ENCODE data around the gene PTPRE. TPM values are rescaled to one million over a fixed set of nuclear protein-coding genes. Genes with fewer than 3 reads are reported as not detected.

Gene PTPRE
- total RNA-seq, 1 experiment from 2014 or later, result 3.1 TPM

DNA sequence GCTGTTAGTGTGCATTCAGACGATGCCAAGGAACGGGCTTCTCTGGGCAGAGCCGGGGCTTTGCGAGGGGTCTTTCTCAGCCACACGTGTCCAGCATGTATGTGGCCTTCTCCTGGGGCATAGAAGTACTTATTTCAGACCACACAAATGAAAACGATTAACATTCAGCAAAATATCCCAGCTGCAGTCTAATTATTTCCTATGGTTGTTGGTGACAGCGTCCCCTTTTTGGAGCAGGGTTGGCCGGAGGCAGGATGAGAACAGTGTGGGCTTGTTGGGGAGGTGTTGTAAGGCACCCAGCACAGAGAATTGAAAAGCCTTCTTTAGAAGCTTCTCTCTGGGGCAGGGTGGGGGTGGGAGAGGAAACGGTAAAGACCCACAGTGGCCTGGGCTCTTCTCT, 54.2 kb downstream of the PTPRE start:
- DNase-seq (ENCODE audit: low spot score), result no peak
- CTCF ChIA-PET, result interaction anchor here (1.3 kb wide), 1 partner anchor 108 kb away, joined by 3 read pairs; no protein-coding TSS in a partner anchor
- H3K4me3 Mint-ChIP-seq, result no peak overlapping the region
- H3K4me1 Mint-ChIP-seq, result peaks cover 50% of the 10 kb centered on the region
- H3K27ac Mint-ChIP-seq, result no peak overlapping the region
- H3K27me3 Mint-ChIP-seq (ENCODE audit: low read depth), result no peaks in the 10 kb centered on the region
- no peak for ATAC-seq
- TF ChIP-seq ZNF121 (CRISPR knock-in tag; IDR thresholded peaks at IDR 0.05) (no peak), EMX1 (CRISPR knock-in tag; IDR thresholded peaks at IDR 0.05) (no peak), TCF7 (CRISPR knock-in tag; IDR thresholded peaks at IDR 0.05; ENCODE audit: low read depth) (no peak), ZNF317 (CRISPR knock-in tag; IDR thresholded peaks at IDR 0.05; ENCODE audit: borderline replicate concordance, low read depth) (no peak), ZBTB21 (CRISPR knock-in tag; IDR thresholded peaks at IDR 0.05; ENCODE audit: borderline replicate concordance) (no peak)
- TF ChIP-seq, protein P1, sequence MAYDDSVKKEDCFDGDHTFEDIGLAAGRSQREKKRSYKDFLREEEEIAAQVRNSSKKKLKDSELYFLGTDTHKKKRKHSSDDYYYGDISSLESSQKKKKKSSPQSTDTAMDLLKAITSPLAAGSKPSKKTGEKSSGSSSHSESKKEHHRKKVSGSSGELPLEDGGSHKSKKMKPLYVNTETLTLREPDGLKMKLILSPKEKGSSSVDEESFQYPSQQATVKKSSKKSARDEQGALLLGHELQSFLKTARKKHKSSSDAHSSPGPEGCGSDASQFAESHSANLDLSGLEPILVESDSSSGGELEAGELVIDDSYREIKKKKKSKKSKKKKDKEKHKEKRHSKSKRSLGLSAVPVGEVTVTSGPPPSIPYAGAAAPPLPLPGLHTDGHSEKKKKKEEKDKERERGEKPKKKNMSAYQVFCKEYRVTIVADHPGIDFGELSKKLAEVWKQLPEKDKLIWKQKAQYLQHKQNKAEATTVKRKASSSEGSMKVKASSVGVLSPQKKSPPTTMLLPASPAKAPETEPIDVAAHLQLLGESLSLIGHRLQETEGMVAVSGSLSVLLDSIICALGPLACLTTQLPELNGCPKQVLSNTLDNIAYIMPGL (CRISPR knock-in tag; IDR thresholded peaks at IDR 0.05), result no peak
- peaks cover 15% of the 10 kb centered on the region for H3K9me3 Mint-ChIP-seq
- H3K36me3 Mint-ChIP-seq, result 0 out of 2 replicates have a peak, but pooled peaks cover 3% of the 10 kb centered on the region
- POLR2A ChIA-PET, result interaction anchor here (0.6 kb wide), 1 partner anchor 26 kb away, joined by 5 read pairs; no protein-coding TSS in a partner anchor

DNA sequence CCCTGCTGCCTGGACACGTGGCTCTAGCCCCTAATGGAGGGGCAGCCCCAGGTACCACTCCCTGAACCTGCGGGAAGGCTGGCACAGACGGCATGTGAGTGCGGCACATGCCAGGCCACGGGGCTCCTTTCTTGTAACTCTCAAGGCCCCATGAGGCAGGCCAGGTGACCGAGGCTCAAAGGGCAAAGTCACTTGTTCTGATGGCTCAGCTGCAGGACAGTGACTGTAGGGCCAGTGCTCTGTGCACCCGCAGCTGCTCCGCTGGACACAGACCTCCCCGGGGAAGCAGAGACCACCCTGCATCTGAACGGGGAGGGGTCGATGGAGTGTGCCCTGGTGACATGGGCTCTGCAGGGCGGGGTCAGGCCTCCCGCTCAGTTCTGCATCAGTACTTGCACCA, 55.3 kb downstream of the PTPRE start:
- ChIA-PET POLR2A (no interaction called here), CTCF (no interaction called here)
- Mint-ChIP-seq H3K27ac (no peak overlapping the region), H3K36me3 (no peaks in the 10 kb centered on the region), H3K4me1 (peaks cover 50% of the 10 kb centered on the region), H3K4me3 (no peak overlapping the region), H3K9me3 (peaks cover 3% of the 10 kb centered on the region), H3K27me3 (ENCODE audit: low read depth) (no peaks in the 10 kb centered on the region)
- ATAC-seq (no peak), DNase-seq (ENCODE audit: low spot score) (no peak)
- TF ChIP-seq SMAD4 (CRISPR knock-in tag; IDR thresholded peaks at IDR 0.05), result no peak
- TF ChIP-seq, protein P2, sequence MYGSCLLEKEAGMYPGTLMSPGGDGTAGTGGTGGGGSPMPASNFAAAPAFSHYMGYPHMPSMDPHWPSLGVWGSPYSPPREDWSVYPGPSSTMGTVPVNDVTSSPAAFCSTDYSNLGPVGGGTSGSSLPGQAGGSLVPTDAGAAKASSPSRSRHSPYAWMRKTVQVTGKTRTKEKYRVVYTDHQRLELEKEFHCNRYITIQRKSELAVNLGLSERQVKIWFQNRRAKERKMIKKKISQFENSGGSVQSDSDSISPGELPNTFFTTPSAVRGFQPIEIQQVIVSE (CRISPR knock-in tag; IDR thresholded peaks at IDR 0.05; ENCODE audit: borderline replicate concordance), result no peak
- TF ChIP-seq, protein P3, sequence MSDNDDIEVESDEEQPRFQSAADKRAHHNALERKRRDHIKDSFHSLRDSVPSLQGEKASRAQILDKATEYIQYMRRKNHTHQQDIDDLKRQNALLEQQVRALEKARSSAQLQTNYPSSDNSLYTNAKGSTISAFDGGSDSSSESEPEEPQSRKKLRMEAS (CRISPR knock-in tag; IDR thresholded peaks at IDR 0.05), result 0 out of 2 replicates have a peak, but pooled peaks have one; percentile 19

DNA sequence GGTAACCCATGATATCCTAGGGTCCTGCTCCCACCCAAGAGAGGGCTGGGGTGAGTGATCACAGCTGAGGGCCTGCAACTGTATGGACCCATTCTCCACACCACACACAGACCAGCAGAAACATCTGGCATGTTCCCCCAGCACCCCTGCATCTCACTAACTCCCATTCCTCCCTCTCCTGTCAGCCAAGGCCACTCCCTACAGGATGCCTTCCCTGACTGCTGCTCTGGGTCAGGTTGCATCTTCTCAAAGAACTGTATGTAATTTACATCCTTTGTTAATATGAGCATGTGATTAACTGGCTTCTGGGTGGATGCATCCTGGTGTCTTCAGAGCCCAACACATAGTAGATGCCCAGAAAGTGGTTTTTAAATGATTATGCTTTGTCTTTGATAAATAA, 56.2 kb downstream of the PTPRE start:
- ATAC-seq (peak; percentile 71), DNase-seq (ENCODE audit: low spot score) (no peak)
- ChIA-PET POLR2A (no interaction called here), CTCF (no interaction called here)
- Mint-ChIP-seq H3K27me3 (ENCODE audit: low read depth) (no peaks in the 10 kb centered on the region), H3K9me3 (peaks cover 4% of the 10 kb centered on the region; the same call in 1 of the 2 replicates), H3K4me3 (no peak overlapping the region), H3K27ac (no peak overlapping the region; the same call in 1 of the 2 replicates), H3K4me1 (peaks cover 59% of the 10 kb centered on the region), H3K36me3 (no peaks in the 10 kb centered on the region)
- TF ChIP-seq, protein P4, sequence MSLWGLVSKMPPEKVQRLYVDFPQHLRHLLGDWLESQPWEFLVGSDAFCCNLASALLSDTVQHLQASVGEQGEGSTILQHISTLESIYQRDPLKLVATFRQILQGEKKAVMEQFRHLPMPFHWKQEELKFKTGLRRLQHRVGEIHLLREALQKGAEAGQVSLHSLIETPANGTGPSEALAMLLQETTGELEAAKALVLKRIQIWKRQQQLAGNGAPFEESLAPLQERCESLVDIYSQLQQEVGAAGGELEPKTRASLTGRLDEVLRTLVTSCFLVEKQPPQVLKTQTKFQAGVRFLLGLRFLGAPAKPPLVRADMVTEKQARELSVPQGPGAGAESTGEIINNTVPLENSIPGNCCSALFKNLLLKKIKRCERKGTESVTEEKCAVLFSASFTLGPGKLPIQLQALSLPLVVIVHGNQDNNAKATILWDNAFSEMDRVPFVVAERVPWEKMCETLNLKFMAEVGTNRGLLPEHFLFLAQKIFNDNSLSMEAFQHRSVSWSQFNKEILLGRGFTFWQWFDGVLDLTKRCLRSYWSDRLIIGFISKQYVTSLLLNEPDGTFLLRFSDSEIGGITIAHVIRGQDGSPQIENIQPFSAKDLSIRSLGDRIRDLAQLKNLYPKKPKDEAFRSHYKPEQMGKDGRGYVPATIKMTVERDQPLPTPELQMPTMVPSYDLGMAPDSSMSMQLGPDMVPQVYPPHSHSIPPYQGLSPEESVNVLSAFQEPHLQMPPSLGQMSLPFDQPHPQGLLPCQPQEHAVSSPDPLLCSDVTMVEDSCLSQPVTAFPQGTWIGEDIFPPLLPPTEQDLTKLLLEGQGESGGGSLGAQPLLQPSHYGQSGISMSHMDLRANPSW (CRISPR knock-in tag; conservative IDR thresholded peaks at IDR 0.05; ENCODE audit: low read depth), result no peak
- TF ChIP-seq TCF7 (CRISPR knock-in tag; IDR thresholded peaks at IDR 0.05; ENCODE audit: low read depth) (no peak), ATF1 (CRISPR knock-in tag; IDR thresholded peaks at IDR 0.05) (no peak), ZNF416 (CRISPR knock-in tag; IDR thresholded peaks at IDR 0.05) (no peak), HMGA2 (CRISPR knock-in tag; IDR thresholded peaks at IDR 0.05) (no peak), JUN (CRISPR knock-in tag; IDR thresholded peaks at IDR 0.05) (no peak), ZNF138 (CRISPR knock-in tag; conservative IDR thresholded peaks at IDR 0.05) (no peak)
- TF ChIP-seq, protein P5, sequence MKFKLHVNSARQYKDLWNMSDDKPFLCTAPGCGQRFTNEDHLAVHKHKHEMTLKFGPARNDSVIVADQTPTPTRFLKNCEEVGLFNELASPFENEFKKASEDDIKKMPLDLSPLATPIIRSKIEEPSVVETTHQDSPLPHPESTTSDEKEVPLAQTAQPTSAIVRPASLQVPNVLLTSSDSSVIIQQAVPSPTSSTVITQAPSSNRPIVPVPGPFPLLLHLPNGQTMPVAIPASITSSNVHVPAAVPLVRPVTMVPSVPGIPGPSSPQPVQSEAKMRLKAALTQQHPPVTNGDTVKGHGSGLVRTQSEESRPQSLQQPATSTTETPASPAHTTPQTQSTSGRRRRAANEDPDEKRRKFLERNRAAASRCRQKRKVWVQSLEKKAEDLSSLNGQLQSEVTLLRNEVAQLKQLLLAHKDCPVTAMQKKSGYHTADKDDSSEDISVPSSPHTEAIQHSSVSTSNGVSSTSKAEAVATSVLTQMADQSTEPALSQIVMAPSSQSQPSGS (CRISPR knock-in tag; IDR thresholded peaks at IDR 0.05; ENCODE audit: borderline replicate concordance, low read depth), result no peak
- TF ChIP-seq, protein P6, sequence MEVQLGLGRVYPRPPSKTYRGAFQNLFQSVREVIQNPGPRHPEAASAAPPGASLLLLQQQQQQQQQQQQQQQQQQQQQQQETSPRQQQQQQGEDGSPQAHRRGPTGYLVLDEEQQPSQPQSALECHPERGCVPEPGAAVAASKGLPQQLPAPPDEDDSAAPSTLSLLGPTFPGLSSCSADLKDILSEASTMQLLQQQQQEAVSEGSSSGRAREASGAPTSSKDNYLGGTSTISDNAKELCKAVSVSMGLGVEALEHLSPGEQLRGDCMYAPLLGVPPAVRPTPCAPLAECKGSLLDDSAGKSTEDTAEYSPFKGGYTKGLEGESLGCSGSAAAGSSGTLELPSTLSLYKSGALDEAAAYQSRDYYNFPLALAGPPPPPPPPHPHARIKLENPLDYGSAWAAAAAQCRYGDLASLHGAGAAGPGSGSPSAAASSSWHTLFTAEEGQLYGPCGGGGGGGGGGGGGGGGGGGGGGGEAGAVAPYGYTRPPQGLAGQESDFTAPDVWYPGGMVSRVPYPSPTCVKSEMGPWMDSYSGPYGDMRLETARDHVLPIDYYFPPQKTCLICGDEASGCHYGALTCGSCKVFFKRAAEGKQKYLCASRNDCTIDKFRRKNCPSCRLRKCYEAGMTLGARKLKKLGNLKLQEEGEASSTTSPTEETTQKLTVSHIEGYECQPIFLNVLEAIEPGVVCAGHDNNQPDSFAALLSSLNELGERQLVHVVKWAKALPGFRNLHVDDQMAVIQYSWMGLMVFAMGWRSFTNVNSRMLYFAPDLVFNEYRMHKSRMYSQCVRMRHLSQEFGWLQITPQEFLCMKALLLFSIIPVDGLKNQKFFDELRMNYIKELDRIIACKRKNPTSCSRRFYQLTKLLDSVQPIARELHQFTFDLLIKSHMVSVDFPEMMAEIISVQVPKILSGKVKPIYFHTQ (CRISPR knock-in tag; IDR thresholded peaks at IDR 0.05), result no peak
- TF ChIP-seq, protein P7, sequence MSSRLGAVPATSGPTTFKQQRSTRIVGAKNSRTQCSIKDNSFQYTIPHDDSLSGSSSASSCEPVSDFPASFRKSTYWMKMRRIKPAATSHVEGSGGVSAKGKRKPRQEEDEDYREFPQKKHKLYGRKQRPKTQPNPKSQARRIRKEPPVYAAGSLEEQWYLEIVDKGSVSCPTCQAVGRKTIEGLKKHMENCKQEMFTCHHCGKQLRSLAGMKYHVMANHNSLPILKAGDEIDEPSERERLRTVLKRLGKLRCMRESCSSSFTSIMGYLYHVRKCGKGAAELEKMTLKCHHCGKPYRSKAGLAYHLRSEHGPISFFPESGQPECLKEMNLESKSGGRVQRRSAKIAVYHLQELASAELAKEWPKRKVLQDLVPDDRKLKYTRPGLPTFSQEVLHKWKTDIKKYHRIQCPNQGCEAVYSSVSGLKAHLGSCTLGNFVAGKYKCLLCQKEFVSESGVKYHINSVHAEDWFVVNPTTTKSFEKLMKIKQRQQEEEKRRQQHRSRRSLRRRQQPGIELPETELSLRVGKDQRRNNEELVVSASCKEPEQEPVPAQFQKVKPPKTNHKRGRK (CRISPR knock-in tag; IDR thresholded peaks at IDR 0.05; ENCODE audit: borderline replicate concordance), result no peak
